COLO829 (cell line): ENCODE measurements around the gene MED15.
A peak's percentile ranks its signal among the peaks of the same experiment; 100 is the strongest.
"Not testable (repeated sequence)": the region's sequence is repeated elsewhere in the genome, so short reads cannot be mapped to it uniquely, and the experiment has no call there.

ENCODE experiments used
- DNase-seq: peaks from one replicate; pipeline ENCODE4 v3.0.0; 2012; ENCODE audit warnings: low spot score

Gene MED15, protein sequence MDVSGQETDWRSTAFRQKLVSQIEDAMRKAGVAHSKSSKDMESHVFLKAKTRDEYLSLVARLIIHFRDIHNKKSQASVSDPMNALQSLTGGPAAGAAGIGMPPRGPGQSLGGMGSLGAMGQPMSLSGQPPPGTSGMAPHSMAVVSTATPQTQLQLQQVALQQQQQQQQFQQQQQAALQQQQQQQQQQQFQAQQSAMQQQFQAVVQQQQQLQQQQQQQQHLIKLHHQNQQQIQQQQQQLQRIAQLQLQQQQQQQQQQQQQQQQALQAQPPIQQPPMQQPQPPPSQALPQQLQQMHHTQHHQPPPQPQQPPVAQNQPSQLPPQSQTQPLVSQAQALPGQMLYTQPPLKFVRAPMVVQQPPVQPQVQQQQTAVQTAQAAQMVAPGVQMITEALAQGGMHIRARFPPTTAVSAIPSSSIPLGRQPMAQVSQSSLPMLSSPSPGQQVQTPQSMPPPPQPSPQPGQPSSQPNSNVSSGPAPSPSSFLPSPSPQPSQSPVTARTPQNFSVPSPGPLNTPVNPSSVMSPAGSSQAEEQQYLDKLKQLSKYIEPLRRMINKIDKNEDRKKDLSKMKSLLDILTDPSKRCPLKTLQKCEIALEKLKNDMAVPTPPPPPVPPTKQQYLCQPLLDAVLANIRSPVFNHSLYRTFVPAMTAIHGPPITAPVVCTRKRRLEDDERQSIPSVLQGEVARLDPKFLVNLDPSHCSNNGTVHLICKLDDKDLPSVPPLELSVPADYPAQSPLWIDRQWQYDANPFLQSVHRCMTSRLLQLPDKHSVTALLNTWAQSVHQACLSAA

DNA sequence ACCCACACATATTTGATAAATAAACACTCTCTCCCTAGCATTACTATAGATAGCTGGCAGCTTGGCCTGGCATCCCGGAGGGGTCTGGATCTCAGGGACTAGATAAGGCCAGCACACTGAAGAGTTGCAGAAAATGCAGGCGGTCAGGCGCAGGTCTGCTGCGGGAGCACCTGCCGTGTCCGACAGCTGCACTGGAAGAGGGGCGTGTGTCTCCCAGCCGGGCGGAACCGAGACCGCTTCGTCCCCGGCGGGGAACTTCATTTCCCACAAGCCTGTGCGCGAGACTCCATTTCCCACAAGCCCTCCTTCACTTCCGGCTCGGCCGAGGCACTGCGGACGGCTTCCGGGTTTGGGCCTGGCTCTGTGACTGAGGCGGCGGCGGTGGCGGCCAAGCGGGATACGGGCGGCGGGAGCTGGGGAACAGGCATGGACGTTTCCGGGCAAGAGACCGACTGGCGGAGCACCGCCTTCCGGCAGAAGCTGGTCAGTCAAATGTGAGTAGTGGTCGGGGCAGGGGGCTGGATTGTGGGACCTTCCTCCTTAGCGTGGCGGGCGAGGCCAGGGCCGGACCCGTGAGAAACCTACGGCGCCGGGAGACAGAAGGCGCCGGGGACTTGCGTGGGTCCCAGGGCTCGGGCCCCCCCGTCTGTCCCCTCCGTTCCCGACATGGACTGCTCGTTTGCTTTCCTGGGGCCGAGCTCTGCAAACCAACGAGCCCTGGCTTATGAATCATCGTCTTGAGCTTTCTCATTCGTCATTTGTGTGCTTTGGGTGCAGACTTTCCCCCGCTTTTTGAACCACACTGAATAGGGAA is at the start of gene MED15:
Gene MED15, plus strand, starts transcription at position 358 of the 814 bp plus-strand sequence. Its CDS starts 69 bp downstream, at position 427.
- peak; percentile 82 for DNase-seq

- DNase-seq, result no peak
Observed at GRCh38 chr22:20458530-20459151, 48.8 kb upstream of the MED15 start.

GRCh38 chr22:20459152-20459542 is 48.3 kb upstream of the MED15 start:
- no peak for DNase-seq

- DNase-seq, result no peak
Observed at GRCh38 chr22:20459862-20460261, 47.5 kb upstream of the MED15 start.

- DNase-seq, result no peak
Observed at GRCh38 chr22:20463324-20464095, 43.9 kb upstream of the MED15 start.

DNA sequence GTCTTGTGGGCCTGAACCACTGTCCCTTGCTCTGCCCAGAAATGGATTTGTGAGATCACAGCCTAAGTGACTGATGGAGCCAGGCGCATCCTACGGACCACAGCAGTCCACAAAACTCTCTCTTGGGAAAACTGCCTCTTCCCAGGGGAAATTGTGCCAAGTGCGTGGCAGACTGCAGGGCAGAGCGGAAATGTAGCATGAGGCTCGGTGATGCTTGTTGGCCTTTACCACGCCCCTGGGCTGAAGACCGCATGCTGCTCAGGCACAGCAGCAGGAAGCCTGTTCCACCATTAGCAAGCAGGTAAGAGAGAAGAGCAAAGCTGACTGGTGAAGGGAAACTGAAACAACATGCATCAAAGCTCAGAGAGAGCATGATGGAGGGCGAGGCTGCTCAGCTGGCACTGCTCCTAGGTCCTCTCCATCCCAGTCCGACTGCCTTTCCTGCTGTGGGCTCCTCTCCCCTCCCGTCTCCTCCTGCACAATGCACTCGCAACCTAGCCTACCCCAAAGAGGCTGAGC is 43.3 kb upstream of the MED15 start:
- no peak for DNase-seq

DNA sequence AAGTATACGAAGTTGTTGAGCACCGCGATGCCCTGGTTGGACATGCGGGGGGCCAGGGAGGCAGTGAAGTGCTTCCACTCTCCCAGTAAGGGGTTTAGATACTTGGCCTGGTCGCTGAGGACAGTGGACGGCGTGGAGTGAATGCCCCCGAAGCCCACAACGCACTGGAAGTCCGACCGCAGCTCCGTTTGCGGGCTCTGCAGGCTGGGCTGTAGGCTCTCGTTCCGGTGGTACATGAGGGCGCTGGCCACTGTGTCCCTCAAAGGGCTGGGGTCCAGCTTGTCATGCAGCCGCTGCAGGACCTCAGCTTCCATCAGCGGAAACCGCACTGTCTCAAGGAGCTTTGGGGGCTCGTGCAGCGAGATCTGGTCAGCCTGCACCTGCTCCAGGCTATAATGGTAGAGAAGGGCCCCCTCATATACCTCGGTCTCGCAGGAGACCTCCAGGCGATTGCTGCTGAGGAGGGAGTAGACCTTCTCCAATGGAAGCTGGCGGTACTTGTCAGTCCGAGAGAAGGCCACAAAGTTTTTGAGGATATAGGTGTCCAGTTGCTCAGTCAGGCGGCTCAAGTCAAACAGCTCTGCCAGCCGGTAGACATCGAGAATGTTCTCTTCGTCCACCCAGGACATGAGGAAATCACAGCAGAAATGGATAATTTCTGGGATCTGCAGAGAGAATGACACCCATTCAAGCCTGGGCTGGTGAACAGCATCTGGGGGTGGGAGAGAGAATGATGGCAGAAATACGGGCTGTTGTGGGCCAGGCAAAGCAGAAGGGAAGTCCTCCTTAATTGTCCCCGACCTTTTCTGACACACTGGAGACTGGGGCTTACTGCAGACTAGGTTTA is 42.3 kb upstream of the MED15 start:
- DNase-seq, result no peak

DNA sequence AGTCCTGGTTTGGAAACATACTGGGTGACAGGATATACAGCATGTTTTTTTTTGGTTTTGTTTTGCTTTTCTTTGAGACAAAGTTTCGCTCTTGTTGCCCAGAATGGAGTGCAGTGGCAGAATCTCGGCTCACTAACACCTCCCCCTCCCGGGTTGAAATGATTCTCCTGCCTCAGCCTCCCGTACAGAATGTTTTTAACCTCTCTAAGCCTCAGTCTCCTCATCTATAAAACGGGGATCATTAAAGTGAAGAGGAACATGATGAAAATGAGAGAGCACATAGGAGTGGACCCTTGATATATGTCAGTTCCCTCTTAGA is 41.7 kb upstream of the MED15 start:
- DNase-seq, result no peak

GRCh38 chr22:20466659-20467379 is 40.6 kb upstream of the MED15 start:
- no peak for DNase-seq

DNA sequence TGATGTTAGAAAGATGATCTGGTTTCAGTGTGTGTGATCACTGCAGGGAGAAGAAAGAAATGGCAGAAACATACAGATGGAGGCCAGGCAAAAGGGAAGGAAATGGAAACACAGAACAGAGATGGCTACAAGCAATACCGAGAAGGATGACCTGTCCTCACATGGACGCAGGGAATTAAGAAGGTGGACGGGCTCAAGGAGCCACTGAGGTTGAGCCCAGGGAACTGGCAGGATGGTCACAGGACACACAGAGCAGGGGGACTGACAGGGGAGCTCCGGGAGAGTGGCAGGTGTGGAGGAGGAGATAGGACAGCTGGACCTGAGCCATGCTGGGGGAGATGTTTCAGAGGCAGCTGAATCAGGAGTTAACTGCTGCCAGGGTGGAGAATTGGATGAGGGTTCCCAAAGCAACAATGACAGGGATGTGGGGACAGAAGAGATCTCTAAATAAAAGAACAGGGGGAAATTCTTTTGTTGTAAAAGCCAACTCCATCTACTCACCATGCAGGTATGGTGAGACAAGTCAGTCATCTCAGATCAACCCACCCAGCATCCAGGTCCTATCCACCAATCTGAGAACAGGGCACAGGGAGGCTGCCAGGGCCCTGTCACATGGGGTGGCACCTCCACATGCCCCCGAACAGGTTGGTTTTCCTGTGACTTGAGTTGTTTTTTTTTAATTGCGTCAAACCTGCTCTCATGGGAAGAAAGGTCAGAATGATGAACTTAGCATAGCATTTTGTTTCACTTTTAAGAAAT is 38.1 kb upstream of the MED15 start:
- no peak for DNase-seq

DNA sequence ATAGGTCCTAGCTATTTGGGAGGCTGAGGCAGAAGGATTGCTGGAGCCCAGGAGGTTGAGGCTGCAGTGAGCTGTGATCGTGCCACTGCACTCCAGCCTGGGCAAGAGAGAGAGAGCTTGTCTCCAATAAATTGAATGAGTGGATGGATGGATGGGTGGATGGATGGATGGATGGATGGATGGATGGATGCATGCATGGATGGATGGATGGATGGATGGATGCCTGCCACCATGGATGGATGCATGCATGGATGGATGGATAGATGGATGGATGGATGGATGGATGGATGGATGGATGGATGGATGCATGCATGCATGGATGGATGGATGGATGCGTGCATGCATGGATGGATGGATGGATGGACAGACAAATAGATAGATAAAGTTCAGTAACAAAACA is 36.9 kb upstream of the MED15 start:
- DNase-seq, result not testable (repeated sequence)

- no peak for DNase-seq
Observed at GRCh38 chr22:20471126-20471833, 36.1 kb upstream of the MED15 start.

DNA sequence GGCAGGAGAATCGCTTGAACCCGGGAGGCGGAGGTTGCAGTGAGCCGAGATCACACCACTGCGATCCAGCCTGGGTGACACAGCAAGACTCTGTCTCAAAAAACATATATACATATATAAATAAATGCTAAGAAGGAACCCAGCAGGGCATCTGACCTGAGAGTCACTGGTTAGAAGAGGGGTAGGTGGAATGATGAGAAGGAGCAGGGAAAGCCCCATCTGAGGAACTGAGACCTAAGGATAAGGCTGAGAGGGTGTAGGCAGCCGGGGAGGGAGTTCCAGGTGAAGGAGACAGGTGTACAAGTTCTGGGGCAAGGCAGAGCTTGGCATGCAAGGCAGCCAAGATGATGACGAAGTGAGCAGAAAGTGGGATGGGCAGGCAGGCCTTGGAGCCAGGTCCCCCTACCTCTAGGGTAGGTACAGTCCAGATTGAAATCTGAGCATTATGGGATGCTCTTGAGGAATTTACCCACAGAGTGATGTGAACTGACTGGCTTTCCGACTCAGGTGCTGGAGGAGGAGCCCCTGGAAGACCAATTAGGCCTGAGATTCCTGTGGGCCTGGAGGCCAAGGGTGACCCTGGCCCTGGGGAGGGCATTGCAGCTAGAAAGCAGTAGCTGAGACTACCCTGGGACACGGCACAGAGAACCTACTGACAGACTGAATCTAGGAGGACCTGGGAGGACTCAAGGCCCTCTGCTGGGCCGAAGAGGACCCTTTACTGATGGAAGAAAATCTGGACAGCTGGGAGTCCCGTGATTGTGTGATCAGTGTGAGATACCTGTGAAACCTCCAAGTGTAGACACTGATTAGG is 34.6 kb upstream of the MED15 start:
- no peak for DNase-seq

DNA sequence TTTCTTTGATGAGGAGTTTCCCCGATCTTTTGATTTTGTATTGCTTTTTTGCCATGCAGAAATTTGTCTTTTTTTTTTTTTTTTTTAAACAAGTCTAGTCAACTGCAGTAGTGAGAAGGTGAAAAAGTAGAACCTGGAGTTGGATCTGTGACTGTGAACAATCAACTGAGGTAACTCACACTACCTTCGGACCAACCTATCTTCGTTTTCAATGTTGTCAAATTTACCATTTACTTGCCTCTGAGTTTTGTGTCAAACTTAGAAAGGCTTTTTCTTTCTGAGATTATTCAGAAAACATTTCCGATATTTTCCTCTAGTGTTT is 32.3 kb upstream of the MED15 start:
- DNase-seq, result no peak

DNA sequence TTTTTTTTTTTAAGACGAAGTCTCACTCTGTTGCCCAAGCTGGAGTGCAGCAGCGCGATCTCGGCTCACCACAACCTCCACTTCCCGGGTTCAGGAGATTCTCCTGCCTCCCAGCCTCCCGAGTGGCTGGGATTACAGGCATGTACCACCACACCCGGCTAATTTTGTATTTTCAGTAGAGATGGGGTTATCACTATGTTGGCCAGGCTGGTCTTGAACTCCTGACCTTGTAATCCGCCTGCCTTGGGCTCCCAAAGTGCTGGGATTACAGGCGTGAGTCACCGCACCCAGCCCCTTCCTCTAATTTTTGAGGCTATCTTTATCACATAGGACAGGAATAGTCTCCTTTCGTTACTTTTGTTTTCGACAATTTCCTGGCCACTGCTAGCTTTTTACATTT is 31.8 kb upstream of the MED15 start:
- not testable (repeated sequence) for DNase-seq

DNA sequence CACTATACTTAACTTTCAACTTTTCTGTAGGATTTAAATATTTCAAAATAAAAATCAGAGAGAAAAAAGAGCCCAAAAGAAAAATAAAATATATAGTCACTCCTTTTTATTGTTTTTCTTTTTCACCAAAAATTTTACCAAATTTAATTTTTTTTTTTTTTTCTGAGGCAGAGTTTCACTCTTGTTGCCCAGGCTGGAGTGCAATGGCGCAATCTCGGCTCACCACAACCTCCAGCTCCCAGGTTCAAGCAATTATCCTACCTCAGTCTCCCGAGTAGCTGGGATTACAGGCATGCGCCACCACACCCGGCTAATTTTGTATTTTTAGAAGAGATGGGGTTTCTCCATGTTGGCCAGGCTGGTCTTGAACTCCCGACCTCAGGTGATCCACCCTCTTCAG is 29.4 kb upstream of the MED15 start:
- DNase-seq, result not testable (repeated sequence)

- peak; percentile 16 for DNase-seq
Observed at GRCh38 chr22:20479612-20480196, 27.7 kb upstream of the MED15 start.
